Esophagus squamous epithelium (tissue), 5 donors: ENCODE results near the gene SIK3. TPM values are rescaled to one million over a fixed set of nuclear protein-coding genes. Genes with fewer than 3 reads are reported as not detected.

Experiments
- DNase-seq: peaks from one replicate; lab custom pipeline; 2025; lab: John Stamatoyannopoulos, UW
- H3K27ac ChIP-seq, 4 donors: fragments of 200-600 bp; sonication (generic); one replicate each; pipeline ENCODE4 v1.5.1; 2016 to 2019; ENCODE audit warnings: mild to moderate bottlenecking in 1 of 4
- H3K27me3 ChIP-seq, 4 donors: fragments of 200-600 bp; sonication (generic); 1 replicate in 3 of 4; 2 replicates in 1 of 4; pipeline versions ENCODE4 v1.5.1 to v1.6.0; 2017 to 2021; ENCODE audit warnings: antibody characterized with exemption in 1 of 4
- H3K36me3 ChIP-seq, 3 donors: fragments of 200-600 bp; sonication (generic); one replicate each; pipeline ENCODE4 v1.5.1; 2016 to 2019
- H3K4me1 ChIP-seq, 3 donors: fragments of 200-600 bp; sonication (generic); one replicate each; pipeline ENCODE4 v1.5.1; 2017 to 2019
- H3K4me3 ChIP-seq, 4 donors: fragments of 200-600 bp; sonication (generic); 1 replicate in 3 of 4; 2 replicates in 1 of 4; pipeline ENCODE4 v1.5.1; 2016 to 2019; ENCODE audit warnings: mild to moderate bottlenecking in 2 of 4, moderate library complexity in 1 of 4
- H3K9me3 ChIP-seq, 3 donors: fragments of 200-600 bp; sonication (generic); one replicate each; pipeline ENCODE4 v1.5.1; 2016 to 2019
- POLR2A ChIP-seq, 4 donors: fragments of 450-650 bp; IDR thresholded peaks; one replicate each; pipeline ENCODE4 v1.6.1; 2017; ENCODE audit warnings: antibody characterized with exemption in 4 of 4, mild to moderate bottlenecking in 4 of 4, moderate library complexity in 3 of 4
- WGBS, 2 donors: methylation state at CpG; one replicate each; pipeline ENCODE4 v1.1.5; 2018; 5-methylcytosine and 5-hydroxymethylcytosine counted together
- intact Hi-C: fragments of 100-400 bp; cut with DNase I; formaldehyde crosslinking; loops from one replicate; pipeline ENCODE4 v1.15.0; 2022
- total RNA-seq, 4 donors: library from RNA; depleted of rRNA; stranded (reverse); fragments of >200 nt; gene quantifications; one replicate each; pipeline ENCODE4 v1.1.0, GENCODE V29; 2016
- TF ChIP-seq, protein P1 (sequence below), 6 experiments: fragments of 450-650 bp in 4 of 6; fragments of 200-600 bp in 2 of 6; sonication (generic) in 2 of 6; IDR thresholded peaks; one replicate each; pipeline ENCODE4 v1.5.1; 2016 to 2019; ENCODE audit warnings: antibody characterized with exemption in 6 of 6, mild to moderate bottlenecking in 4 of 6, moderate library complexity in 4 of 6
- donor health status: DM: yes; HTN: yes; CAD: no.

SIK3 gene
- total RNA-seq, 4 donors from 2014 or later, result 16.2 to 35.1 (median 20.3) TPM

DNA sequence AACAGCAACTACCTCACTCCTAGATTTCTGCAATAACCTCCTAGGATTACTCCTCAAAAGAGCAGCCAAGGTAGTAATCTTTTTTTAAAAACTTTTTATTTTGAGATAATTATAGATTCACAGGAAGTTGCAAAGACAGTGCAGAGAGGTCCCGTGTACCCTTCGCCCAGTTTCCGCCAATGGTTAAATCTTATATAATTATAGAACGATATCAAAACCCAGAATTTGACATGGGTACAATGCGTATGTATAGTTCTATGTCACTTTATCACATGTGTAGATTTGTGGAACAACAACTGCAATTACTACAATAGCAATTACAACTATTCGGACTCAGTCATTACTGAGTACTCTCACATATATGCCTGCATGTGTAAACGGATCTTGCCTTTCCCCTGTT, 166.0 kb downstream of the SIK3 start:
- no peaks in the 10 kb centered on the region for H3K27me3 ChIP-seq
- TF ChIP-seq POLR2A (IDR thresholded peaks at IDR 0.05), result no peak
- TF ChIP-seq, protein P1, sequence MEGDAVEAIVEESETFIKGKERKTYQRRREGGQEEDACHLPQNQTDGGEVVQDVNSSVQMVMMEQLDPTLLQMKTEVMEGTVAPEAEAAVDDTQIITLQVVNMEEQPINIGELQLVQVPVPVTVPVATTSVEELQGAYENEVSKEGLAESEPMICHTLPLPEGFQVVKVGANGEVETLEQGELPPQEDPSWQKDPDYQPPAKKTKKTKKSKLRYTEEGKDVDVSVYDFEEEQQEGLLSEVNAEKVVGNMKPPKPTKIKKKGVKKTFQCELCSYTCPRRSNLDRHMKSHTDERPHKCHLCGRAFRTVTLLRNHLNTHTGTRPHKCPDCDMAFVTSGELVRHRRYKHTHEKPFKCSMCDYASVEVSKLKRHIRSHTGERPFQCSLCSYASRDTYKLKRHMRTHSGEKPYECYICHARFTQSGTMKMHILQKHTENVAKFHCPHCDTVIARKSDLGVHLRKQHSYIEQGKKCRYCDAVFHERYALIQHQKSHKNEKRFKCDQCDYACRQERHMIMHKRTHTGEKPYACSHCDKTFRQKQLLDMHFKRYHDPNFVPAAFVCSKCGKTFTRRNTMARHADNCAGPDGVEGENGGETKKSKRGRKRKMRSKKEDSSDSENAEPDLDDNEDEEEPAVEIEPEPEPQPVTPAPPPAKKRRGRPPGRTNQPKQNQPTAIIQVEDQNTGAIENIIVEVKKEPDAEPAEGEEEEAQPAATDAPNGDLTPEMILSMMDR (IDR thresholded peaks at IDR 0.05), result no peak
- H3K9me3 ChIP-seq, result no peaks in the 10 kb centered on the region
- H3K4me1 ChIP-seq, result peaks cover 0 to 47% (median 27%) of the 10 kb centered on the region in 3 donors
- H3K27ac ChIP-seq, result peak overlapping the region in 2 of 4 donors; percentile 0 to 72
- DNase-seq, result no peak
- H3K36me3 ChIP-seq, result peaks cover 0 to 6% (median 0%) of the 10 kb centered on the region in 3 donors
- no peak overlapping the region for H3K4me3 ChIP-seq
- intact Hi-C loops, result no loop called here
- WGBS, 2 donors, result 80% methylated on average over 7 of the region's 7 CpGs

DNA sequence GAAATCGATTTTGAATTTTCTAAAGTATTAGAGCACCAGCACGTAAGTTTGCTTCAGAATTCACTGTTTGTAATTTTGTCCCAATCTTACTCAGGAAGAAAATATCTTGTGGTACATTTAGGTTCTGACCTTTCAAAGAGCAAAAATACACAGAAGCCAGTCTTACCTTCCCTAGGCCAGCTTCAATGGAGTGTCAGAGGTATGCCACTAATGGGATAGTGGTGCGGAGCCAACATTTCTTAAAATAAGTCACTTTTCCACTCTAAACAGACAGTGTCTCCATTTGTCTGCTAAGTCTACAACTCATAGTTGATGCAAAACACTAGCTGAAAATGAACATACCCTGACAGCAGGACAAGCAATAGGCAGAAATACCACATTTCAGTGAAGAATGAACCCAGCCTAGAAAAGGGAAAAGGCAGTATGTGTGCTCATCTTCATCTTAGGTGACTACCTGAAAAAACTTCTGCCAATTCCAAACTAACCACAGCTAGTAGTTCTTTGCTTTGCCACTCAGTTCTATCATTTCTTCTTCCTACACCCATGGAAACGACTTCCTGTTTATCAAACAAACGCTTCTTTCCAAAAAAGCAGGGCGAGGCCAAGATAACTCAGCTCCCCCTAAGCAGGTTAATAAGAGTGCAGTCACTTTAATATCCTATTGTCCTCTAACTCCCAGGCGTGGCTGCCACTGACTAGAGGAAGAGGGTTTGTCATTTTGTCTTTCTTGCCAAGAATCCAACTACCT, 166.8 kb downstream of the SIK3 start:
- WGBS, 2 donors, result 41 to 44% methylated on average over 7 of the region's 7 CpGs
- H3K4me3 ChIP-seq, result no peak overlapping the region
- peaks cover 0 to 14% (median 0%) of the 10 kb centered on the region in 3 donors for H3K36me3 ChIP-seq
- intact Hi-C loops, result no loop called here
- no peaks in the 10 kb centered on the region for H3K27me3 ChIP-seq
- H3K9me3 ChIP-seq, result no peaks in the 10 kb centered on the region
- DNase-seq, result no peak
- TF ChIP-seq, protein P1 (IDR thresholded peaks at IDR 0.05), result no peak
- TF ChIP-seq POLR2A (IDR thresholded peaks at IDR 0.05), result no peak
- peaks cover 0 to 47% (median 27%) of the 10 kb centered on the region in 3 donors for H3K4me1 ChIP-seq
- peak overlapping the region in 3 of 4 donors; percentile 0 to 72 (median 65) for H3K27ac ChIP-seq

GRCh38 chr11:116930586-116930985, 167.6 kb downstream of the SIK3 start:
- H3K4me3 ChIP-seq, result peak overlapping the region in 3 of 4 donors; percentile 10 to 46 (median 13)
- intact Hi-C loops, result no loop called here
- H3K36me3 ChIP-seq, result peaks cover 0 to 16% (median 0%) of the 10 kb centered on the region in 3 donors
- no peaks in the 10 kb centered on the region for H3K27me3 ChIP-seq
- H3K27ac ChIP-seq, result peak overlapping the region in 3 of 4 donors; percentile 28 to 72 (median 30)
- peaks cover 0 to 47% (median 27%) of the 10 kb centered on the region in 3 donors for H3K4me1 ChIP-seq
- no peak for TF ChIP-seq POLR2A (IDR thresholded peaks at IDR 0.05)
- WGBS, 2 donors, result 62 to 78% methylated on average over 2 of the region's 2 CpGs
- H3K9me3 ChIP-seq, result no peaks in the 10 kb centered on the region
- DNase-seq, result no peak

GRCh38 chr11:116930177-116930576, 168.1 kb downstream of the SIK3 start:
- 18 to 32% methylated on average over 4 of the region's 4 CpGs for WGBS, 2 donors

DNA sequence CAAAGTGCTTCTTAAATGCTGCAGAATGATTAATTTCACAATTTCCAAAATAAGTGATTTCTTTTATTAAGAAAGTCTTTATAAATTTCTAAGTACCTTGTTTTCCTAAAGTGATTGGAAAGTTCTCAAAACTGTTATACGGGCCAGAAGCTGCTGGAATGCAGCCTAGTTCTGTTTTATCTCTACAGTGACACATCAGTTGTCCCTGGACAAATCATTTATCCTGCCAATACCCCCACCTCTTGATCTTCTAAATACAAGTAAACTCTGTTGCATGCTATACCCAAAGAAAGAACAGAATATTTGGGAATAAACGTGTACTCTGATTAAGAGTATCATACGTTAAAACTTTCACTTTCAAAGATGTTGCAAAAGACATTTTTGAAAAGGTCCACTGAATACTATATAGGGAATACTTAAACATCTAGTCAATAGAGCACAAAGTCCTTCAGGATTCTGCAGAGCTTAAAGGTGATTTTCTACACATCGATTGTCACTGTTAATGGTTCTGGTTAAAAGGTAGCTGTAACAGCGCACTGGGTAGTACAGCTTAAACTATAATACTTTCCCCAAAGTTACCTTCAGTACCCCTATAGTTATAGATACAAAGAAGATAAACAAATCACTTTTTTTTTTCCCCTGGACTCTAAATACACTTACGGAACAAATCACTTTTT, 168.7 kb downstream of the SIK3 start:
- Histone ChIP-seq H3K36me3 (peaks cover 0 to 26% (median 0%) of the 10 kb centered on the region in 3 donors), H3K27ac (peak overlapping the region in 3 of 4 donors; percentile 9 to 72 (median 28)), H3K4me1 (peaks cover 0 to 47% (median 27%) of the 10 kb centered on the region in 3 donors), H3K27me3 (no peaks in the 10 kb centered on the region), H3K9me3 (no peaks in the 10 kb centered on the region), H3K4me3 (peak overlapping the region in 3 of 4 donors; percentile 10 to 46 (median 13))
- no peak for DNase-seq
- intact Hi-C loops, result no loop called here
- TF ChIP-seq, protein P1 (IDR thresholded peaks at IDR 0.05), result no peak
- WGBS, 2 donors, result 26 to 31% methylated on average over 6 of the region's 6 CpGs

More at GRCh38 chr11:116930177-116930576, 168.1 kb downstream of the SIK3 start:
- no peak for DNase-seq
- H3K27ac ChIP-seq, result peak overlapping the region in 3 of 4 donors; percentile 28 to 72 (median 30)
- peak overlapping the region in 3 of 4 donors; percentile 10 to 46 (median 13) for H3K4me3 ChIP-seq
- H3K4me1 ChIP-seq, result peaks cover 0 to 47% (median 27%) of the 10 kb centered on the region in 3 donors
- H3K27me3 ChIP-seq, result no peaks in the 10 kb centered on the region
- H3K9me3 ChIP-seq, result no peaks in the 10 kb centered on the region
- H3K36me3 ChIP-seq, result peaks cover 0 to 20% (median 0%) of the 10 kb centered on the region in 3 donors
- intact Hi-C loops, result no loop called here
- TF ChIP-seq POLR2A (IDR thresholded peaks at IDR 0.05), result no peak
- TF ChIP-seq, protein P1 (IDR thresholded peaks at IDR 0.05), result no peak
